Activated CD8-positive, alpha-beta memory T cell treated with anti-CD3 and anti-CD28 coated beads, Interleukin-2, amount 50 U/mL, for 1 hour (primary cell): ENCODE measurements around the gene SNX25.
"Not testable (repeated sequence)": the region's sequence is repeated elsewhere in the genome, so short reads cannot be mapped to it uniquely, and the experiment has no call there.

Experiments
- DNase-seq: peaks from one replicate; pipeline ENCODE4 v3.0.0-alpha.2; 2020; ENCODE audit errors: extremely low read depth

Gene SNX25

GRCh38 chr4:185344743-185345538, 135.5 kb downstream of the SNX25 start:
- DNase-seq = no peak

- no peak for DNase-seq
Measured at GRCh38 chr4:185346975-185347601, 137.7 kb downstream of the SNX25 start.

DNA sequence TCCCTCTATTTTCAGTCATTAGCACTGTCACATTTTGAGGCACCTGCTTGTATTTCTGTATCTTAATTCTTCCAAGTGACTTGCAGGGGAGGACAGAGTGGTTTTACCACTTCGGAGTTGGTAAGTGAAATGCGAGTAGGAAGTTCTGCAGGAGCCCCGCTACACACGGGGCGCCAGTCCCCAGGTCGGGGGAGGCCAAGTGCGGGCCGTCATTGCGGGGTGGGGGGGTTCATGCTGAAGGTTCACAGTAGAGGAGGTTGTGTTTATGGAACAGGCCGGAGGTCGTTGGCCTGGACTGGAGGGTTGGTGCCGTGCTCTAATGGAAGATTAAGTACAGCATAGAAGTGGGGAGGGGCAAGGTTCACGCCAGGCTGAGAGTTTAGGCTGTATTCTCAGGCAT, 142.3 kb downstream of the SNX25 start:
- no peak for DNase-seq

- DNase-seq = no peak
Measured at GRCh38 chr4:185352202-185352601, 142.8 kb downstream of the SNX25 start.

DNA sequence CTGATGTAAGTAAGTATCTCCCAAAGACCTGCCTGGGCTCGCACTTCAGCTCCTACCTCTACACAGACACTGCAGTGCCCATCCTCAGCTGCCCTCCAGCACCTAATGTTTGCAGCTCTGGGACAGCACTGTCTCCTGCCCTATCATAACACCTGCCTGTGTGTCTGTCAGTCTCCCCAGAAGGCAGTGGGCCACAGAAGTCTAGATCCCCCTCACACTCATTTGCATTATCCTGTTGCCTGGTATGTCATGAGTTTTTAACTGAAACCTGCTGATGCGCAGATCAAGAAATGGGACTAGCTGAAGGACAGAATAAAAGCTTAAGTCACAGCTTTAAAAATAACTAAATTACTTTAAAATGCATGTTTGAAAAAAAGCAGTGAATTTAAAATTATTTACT, 143.3 kb downstream of the SNX25 start:
- no peak for DNase-seq

DNA sequence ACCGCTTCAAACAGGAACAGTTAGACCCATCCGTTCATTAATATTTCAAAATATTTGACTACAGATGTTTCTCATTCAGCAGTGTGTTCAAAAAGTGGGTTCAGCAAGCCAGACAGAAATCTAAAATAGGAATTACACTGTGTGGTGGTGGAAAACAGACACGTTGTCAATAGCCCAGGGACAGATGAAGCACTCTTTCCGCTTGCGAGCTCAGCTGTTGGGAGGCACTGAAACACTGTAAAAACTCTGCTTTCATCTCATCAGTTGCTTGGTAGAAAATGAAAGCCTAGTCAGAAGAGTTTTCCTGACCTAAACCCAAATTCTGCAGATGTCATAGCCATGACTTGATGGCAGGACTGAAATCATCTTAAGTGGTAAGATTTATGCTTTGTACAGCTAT, 147.8 kb downstream of the SNX25 start:
- DNase-seq = no peak

GRCh38 chr4:185357733-185358440, 148.5 kb downstream of the SNX25 start:
- no peak for DNase-seq

- DNase-seq = no peak
Measured at GRCh38 chr4:185358514-185358913, 149.1 kb downstream of the SNX25 start.

DNA sequence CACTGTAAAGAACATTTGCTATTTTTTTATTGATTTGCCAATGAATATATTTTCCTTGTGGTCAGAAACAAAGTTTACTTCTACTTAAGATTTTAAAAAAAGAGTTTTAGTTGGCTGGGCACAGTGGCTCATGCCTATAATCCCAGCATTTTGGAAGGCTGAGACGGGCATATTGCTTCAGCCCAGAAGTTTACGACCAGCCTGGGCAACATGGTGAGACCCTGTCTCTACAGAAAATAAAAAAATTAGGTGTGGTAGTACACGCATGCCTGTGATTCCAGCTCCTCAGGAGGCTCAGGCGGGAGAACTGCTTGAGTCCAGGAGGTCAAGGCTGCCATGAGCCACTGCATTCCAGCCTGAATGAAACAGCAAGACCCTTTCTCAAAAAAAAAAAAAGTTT, 149.6 kb downstream of the SNX25 start:
- no peak for DNase-seq

- no peak for DNase-seq
Measured at GRCh38 chr4:185359767-185360446, 150.5 kb downstream of the SNX25 start.

- no peak for DNase-seq
Measured at GRCh38 chr4:185361872-185362271, 152.5 kb downstream of the SNX25 start.

GRCh38 chr4:185362570-185362969, 153.2 kb downstream of the SNX25 start:
- DNase-seq = not testable (repeated sequence)

- no peak for DNase-seq
Measured at GRCh38 chr4:185363251-185363650, 153.9 kb downstream of the SNX25 start.

DNA sequence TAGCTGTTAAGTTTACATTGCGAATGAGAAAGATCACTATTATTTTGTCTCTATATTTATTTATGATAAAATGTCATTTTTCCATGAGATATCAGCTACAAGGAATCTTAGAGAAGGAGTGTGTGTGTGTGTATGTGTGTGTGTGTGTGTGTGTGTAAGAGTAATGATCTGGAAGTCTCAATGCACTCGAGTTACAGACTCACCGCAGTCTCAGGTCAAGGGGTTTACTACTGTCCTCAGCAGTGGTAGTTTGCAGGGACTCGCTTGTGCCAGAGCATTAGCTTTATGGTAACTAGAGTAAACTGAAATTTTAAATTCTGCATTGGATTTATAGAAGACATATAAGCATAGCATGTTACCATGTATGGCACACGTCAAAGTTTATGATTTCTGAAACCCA, 155.5 kb downstream of the SNX25 start:
- DNase-seq = no peak

DNA sequence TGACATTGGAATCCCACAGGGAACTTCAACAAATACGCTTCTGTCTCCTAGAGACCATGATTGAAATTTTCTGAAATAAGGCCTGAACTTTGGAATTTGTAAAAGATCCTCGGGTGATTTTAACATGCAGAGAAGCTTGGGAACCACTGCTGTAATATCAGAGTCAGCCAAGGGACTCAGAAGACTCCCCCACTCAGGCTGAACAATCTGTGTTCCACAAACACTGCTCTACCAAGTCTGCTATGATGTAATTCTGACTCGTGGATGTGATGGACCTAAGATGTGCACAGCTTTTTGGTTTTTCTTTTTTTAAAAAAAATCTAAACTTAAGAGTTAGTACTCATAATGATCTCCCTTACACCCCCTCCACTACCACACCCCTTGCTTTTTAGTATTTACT, 160.3 kb downstream of the SNX25 start:
- DNase-seq = no peak

DNA sequence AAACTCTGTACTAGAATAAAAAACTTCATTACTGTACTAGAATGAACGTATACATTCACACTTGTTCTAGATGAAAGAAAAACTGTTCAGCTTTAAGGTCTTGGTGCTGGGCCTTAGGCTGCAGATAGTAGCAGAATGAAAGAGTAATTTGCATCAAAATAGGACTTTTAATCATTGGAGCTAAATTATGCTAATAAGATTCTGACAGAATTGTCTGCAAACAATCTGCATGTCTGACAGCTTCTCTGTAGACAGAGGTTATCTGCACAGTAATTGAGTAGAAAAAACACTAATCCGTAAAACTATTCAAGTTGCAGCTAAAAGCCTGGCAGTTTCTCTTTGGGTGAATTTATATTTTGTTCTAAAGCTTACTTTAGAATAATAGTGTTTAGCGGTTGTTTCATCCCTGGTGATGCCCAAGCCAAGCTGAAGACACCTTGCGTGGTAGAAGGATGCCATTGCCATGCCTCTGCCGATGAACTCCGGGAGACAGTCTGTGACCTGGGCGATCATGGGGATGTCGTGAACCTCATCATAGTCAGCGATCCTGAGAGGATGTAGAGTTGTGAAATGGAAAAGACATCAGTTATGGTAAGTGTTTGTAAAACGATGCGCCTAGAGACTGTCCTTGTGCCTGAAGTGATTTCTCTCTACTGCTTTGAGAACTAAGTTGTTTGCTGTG, 161.0 kb downstream of the SNX25 start:
- DNase-seq = no peak

DNA sequence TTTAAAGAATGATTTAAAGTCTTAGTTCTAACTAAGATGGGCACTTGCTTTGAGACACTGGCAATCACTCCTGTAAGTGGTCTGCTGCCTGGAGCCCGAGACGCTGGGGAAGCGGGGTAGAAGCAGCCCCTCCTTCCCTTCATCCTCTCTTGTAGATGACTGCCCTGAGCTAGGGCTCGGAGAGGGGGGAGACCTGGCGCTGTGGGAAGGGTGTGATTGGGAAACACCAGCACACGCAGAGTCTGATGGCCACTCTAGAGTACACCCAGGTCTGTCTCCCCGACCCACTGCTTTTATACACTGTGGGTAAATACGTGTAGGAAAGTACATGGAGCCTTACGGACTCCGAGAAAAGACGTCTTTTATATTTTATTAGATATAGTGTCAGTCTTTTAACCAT, 162.3 kb downstream of the SNX25 start:
- no peak for DNase-seq

- no peak for DNase-seq
Measured at GRCh38 chr4:185374027-185374426, 164.6 kb downstream of the SNX25 start.

- DNase-seq = no peak
Measured at GRCh38 chr4:185374573-185374972, 165.2 kb downstream of the SNX25 start.

DNA sequence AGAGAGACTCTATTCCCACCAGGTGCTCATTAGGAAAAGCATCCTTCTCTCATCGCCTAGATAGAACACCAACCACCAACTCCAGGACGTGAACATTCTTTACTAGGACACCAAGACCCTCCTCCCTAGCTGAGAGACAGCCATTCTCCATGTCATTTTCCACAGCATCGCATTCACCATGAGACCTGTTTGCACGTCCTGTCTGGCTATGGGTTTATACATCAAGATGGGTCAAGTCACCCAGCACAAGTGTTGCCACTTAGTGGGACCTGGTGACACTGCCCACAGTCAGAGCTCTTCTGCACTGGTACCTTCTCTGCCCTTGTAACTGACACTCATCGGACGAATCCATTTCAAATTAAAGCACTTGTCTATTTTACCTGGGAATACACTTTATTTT, 168.9 kb downstream of the SNX25 start:
- no peak for DNase-seq
